Stomach smooth muscle (tissue), 2 donors: Measurements from ENCODE around the gene ADAP1.

Experiments
- H3K27ac ChIP-seq: one replicate; pipeline ENCODE4 v1.7.0; 2013; ENCODE audit warnings: mild to moderate bottlenecking, low read length, inconsistent platforms
- H3K27me3 ChIP-seq, 2 donors: one replicate each; pipeline ENCODE4 v1.7.0; 2013; ENCODE audit warnings: low read length in 2 of 2; ENCODE audit not compliant: insufficient read depth in 2 of 2, control insufficient read depth in 1 of 2
- H3K36me3 ChIP-seq, 2 donors: one replicate each; pipeline ENCODE4 v1.7.0; 2013; ENCODE audit warnings: low read length in 2 of 2; ENCODE audit not compliant: control insufficient read depth in 2 of 2, insufficient read depth in 2 of 2
- H3K4me1 ChIP-seq: one replicate; pipeline ENCODE4 v1.7.0; 2013; ENCODE audit warnings: low read length; ENCODE audit not compliant: control insufficient read depth, insufficient read depth
- H3K4me3 ChIP-seq, 2 donors: one replicate each; pipeline ENCODE4 v1.7.0; 2013; ENCODE audit warnings: low read length in 2 of 2
- H3K9ac ChIP-seq, 2 donors: one replicate each; pipeline ENCODE4 v1.7.0; 2013; ENCODE audit warnings: low read length in 2 of 2, mild to moderate bottlenecking in 1 of 2
- H3K9me3 ChIP-seq, 2 donors: one replicate each; pipeline ENCODE4 v1.7.0; 2013; ENCODE audit warnings: low read length in 2 of 2; ENCODE audit not compliant: control insufficient read depth in 2 of 2
- donor health status: healthy.
- donor health status: Pancreatic carcinoma.

ADAP1 gene

GRCh38 chr7:972110-972509 is 17.6 kb upstream of the ADAP1 start:
- H3K9me3 ChIP-seq = no peaks in the 10 kb centered on the region
- no peak overlapping the region for H3K27ac ChIP-seq
- H3K36me3 ChIP-seq = peaks cover 38 to 40% of the 10 kb centered on the region in 2 donors
- peaks cover 26% of the 10 kb centered on the region for H3K4me1 ChIP-seq
- H3K9ac ChIP-seq = no peak overlapping the region
- no peaks in the 10 kb centered on the region for H3K27me3 ChIP-seq
- no peak overlapping the region for H3K4me3 ChIP-seq

DNA sequence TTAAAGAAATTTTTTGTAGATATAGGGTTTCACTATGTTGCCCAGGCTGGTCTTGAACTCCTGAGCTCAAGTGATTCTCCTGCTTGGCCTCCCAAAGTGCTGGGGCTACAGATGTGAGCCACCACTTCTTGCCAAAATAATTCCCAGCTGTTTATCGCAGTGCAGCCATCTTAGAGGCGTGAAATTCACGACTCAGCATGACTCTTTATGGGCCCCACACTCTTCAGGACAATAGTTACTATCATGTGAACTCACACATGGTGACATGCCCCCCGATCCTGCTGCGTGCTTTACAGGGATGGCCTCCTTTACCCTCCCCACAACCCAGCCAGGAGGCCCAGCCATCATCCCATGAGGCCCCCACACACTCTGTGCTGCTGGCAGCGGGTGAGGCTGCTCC is 16.3 kb upstream of the ADAP1 start:
- H3K36me3 ChIP-seq = peaks cover 41 to 48% of the 10 kb centered on the region in 2 donors
- no peak overlapping the region for H3K4me3 ChIP-seq
- H3K27ac ChIP-seq = no peak overlapping the region
- peaks cover 32% of the 10 kb centered on the region for H3K4me1 ChIP-seq
- H3K9me3 ChIP-seq = no peaks in the 10 kb centered on the region
- no peak overlapping the region for H3K9ac ChIP-seq
- no peaks in the 10 kb centered on the region for H3K27me3 ChIP-seq

DNA sequence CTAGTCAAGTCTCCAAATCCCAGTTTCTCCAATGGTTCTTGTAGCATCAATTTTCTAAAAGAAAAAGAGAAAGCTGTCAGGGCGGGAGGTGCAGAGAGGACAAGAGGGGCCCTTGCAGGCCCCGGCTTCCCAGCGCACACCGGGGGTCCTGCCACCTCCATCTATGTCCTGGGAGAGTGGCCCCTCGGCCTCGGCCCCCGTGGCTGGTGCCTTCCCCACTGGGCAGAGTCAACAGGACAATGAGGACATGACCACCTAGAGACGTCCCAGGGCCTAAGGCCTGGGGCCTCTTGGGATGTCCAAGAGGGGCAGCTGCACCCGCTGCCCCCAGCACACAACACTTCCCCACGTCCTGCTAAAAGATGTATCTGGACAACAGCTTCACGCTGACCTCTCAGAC is 14.9 kb upstream of the ADAP1 start:
- Histone ChIP-seq H3K9me3 (no peaks in the 10 kb centered on the region), H3K4me1 (peaks cover 43% of the 10 kb centered on the region), H3K4me3 (no peak overlapping the region), H3K27ac (no peak overlapping the region), H3K27me3 (no peaks in the 10 kb centered on the region), H3K36me3 (peaks cover 41 to 48% of the 10 kb centered on the region in 2 donors), H3K9ac (no peak overlapping the region)

- H3K4me1 ChIP-seq = peaks cover 45% of the 10 kb centered on the region
- H3K36me3 ChIP-seq = peaks cover 41 to 48% of the 10 kb centered on the region in 2 donors
- no peak overlapping the region for H3K9ac ChIP-seq
- no peaks in the 10 kb centered on the region for H3K27me3 ChIP-seq
- H3K9me3 ChIP-seq = no peaks in the 10 kb centered on the region
- no peak overlapping the region for H3K27ac ChIP-seq
- no peak overlapping the region for H3K4me3 ChIP-seq
Observed at GRCh38 chr7:968205-969105, 14.0 kb upstream of the ADAP1 start.

DNA sequence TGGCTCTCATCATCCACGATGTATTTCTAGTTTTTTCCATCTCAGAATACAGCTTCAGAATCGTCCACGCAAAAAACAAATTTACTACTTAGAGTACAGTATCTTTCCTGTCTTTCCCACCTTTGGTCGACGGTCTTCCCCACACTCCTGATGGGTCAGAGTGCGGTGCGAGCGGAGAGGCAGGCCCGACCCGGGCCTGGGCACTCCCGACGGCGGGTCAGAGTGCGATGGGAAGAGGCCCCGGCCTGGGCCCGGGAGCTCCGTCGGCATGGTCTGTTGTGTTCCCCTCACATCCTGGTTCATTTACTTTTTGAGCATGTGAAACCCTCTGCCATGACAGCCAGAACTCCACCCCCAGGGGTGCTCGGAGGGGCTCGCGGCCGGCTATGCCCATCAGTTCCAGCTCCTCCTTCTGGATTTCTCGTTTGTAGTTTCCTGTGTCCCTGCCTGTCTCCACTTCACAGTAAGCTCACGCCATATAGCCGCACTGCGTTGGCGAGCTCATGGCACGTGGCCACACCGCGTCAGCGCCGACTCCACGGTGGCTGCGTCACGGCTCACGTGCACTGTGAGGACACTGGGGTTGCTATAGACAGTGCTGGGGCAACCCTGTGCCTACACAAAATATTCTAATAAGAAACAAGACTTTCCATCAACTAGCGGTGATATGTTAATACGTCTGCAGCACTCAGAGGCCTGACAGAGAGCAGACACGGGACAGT is 13.0 kb upstream of the ADAP1 start:
- Histone ChIP-seq H3K4me1 (peaks cover 49% of the 10 kb centered on the region), H3K9ac (no peak overlapping the region), H3K4me3 (no peak overlapping the region), H3K27me3 (no peaks in the 10 kb centered on the region), H3K9me3 (no peaks in the 10 kb centered on the region), H3K36me3 (peaks cover 34 to 42% of the 10 kb centered on the region in 2 donors), H3K27ac (no peak overlapping the region)

- H3K9ac ChIP-seq = no peak overlapping the region
- no peak overlapping the region for H3K4me3 ChIP-seq
- H3K4me1 ChIP-seq = peaks cover 54% of the 10 kb centered on the region
- no peak overlapping the region for H3K27ac ChIP-seq
- no peaks in the 10 kb centered on the region for H3K9me3 ChIP-seq
- peaks cover 26 to 35% of the 10 kb centered on the region in 2 donors for H3K36me3 ChIP-seq
- H3K27me3 ChIP-seq = no peaks in the 10 kb centered on the region
Observed at GRCh38 chr7:966291-967069, 12.0 kb upstream of the ADAP1 start.

- Histone ChIP-seq H3K27me3 (no peaks in the 10 kb centered on the region), H3K4me3 (peak overlapping the region in 1 of 2 donors; percentile 49), H3K9me3 (no peaks in the 10 kb centered on the region), H3K27ac (peak overlapping the region; percentile 80), H3K4me1 (peaks cover 61% of the 10 kb centered on the region), H3K9ac (peak overlapping the region; percentile 29 to 33), H3K36me3 (peaks cover 20 to 27% of the 10 kb centered on the region in 2 donors)
Observed at GRCh38 chr7:964401-965231, 10.1 kb upstream of the ADAP1 start.

DNA sequence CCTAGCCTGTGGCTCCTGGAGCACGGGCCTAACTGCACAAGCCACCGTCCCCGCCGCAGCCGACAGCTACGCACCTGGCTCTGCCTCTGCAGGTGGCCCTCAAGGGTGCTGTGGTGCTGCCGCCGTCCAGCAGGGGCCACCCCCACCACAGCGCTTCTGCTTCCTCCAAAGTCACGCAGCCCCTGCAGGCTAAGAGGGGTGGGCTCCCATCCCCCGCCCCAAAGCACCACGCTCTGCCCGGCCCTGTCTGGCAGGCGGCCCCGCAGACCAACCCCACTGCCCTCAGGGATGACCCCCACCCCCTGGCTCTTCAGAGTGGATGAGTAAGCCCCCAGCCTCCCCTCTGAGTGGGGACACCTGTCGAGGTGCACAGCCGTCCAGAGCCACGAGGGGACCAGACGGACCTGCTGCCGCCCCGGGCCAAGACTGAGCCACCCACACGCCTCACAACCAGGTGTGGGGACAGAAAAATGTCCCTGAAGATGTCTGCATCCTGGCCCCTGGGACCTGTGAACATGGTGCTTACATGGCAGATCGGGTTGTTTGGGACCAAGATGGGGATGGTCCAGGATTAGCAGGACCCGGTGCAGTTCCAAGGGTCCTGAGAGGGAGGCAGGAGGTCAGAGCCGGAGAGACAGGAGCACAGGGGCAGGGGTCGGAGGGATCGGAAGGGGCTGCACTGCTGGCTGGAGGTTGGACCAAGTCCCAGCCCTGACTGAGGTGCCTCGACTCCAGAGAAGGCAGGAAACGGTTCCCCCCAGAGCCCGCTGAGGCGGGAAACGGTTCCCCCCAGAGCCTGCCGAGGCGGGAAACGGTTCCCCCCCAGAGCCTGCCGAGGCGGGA is 9.0 kb upstream of the ADAP1 start:
- peak overlapping the region in 1 of 2 donors; percentile 3 for H3K4me3 ChIP-seq
- no peaks in the 10 kb centered on the region for H3K9me3 ChIP-seq
- H3K36me3 ChIP-seq = peaks cover 15 to 20% of the 10 kb centered on the region in 2 donors
- H3K27ac ChIP-seq = peak overlapping the region; percentile 80
- H3K9ac ChIP-seq = peak overlapping the region in 1 of 2 donors; percentile 21
- H3K4me1 ChIP-seq = peaks cover 61% of the 10 kb centered on the region
- H3K27me3 ChIP-seq = no peaks in the 10 kb centered on the region

GRCh38 chr7:962401-963081 is 8.1 kb upstream of the ADAP1 start:
- no peak overlapping the region for H3K4me3 ChIP-seq
- H3K9ac ChIP-seq = no peak overlapping the region
- no peaks in the 10 kb centered on the region for H3K9me3 ChIP-seq
- peaks cover 61% of the 10 kb centered on the region for H3K4me1 ChIP-seq
- H3K27ac ChIP-seq = no peak overlapping the region
- peaks cover 8 to 11% of the 10 kb centered on the region in 2 donors for H3K36me3 ChIP-seq
- H3K27me3 ChIP-seq = no peaks in the 10 kb centered on the region
